NCI-H345 (cell line): Measurements from ENCODE around the gene HCAR1.
"Not testable (repeated sequence)": the region's sequence is repeated elsewhere in the genome, so short reads cannot be mapped to it uniquely, and the experiment has no call there.

Source experiments
- DNase-seq: peaks from one replicate; lab custom pipeline; 2025; lab: John Stamatoyannopoulos, UW

The HCAR1 gene

DNA sequence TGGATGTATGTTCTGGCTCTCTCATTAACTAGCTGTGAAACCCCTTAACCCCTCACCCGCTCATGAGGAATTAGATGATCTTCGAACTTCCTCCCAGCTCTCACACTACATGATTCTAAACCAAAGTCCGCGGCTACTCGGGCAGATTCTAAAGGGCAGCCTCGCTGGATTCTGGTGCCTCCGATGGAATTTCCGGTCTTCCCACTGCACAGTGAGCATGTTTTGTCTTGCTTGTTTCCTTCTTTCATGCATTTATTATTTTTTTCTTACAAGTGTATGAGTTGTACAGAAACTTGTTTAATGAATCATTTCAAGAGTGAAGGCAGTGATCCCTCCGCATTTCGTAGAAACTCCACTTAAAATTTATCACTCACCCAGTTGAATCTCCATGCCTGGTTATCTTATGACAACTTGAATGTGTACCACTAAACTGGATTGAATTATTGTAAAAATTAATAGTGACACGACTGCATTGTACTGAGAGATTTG lies 9.5 kb downstream of the HCAR1 start:
- DNase-seq: no peak

DNA sequence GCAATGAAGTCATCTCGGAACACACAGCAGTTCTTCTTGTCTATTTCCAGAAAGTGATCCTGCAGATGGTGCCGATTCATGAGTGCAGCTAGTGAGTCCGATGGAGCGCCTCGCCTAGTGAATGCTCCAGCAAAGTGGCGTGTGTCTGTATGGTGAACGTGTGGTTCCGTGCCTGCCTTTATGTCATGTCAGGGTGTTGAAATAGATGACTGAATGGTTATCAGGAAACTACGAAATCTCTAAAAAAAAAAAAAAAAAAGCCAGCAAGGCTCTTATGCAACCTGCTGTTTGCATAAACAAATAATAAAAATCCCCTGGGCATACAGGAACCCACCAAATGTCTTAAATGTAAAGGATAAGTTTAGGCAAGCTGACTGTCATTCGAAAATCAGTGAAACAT lies 14.0 kb downstream of the HCAR1 start, which contains the start of gene HCAR3:
HCAR3 (minus strand) TSS at position 154 of the 400 bp plus-strand sequence; CDS start at position 80, 74 bp downstream.
- not testable (repeated sequence) for DNase-seq

DNA sequence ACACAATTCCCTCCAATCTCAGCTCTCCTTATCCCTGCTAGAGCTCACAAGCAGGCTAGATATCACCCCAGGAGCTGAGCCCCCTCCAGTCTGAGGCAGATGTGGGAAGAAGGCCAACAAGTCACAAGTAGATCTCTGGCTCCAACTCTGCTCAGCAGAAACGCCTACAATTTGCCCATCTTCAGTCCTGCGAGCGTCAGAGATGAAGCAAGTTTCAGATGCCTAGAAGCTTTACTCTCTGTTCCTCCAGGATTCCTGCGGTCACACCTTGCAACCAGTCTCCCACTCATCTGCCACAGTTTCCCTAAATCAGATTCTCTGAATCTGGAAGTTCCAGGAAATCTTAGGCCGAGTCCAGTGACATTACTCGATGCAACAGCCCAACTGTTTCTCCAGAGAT lies 15.4 kb downstream of the HCAR1 start:
- DNase-seq: not testable (repeated sequence)

DNA sequence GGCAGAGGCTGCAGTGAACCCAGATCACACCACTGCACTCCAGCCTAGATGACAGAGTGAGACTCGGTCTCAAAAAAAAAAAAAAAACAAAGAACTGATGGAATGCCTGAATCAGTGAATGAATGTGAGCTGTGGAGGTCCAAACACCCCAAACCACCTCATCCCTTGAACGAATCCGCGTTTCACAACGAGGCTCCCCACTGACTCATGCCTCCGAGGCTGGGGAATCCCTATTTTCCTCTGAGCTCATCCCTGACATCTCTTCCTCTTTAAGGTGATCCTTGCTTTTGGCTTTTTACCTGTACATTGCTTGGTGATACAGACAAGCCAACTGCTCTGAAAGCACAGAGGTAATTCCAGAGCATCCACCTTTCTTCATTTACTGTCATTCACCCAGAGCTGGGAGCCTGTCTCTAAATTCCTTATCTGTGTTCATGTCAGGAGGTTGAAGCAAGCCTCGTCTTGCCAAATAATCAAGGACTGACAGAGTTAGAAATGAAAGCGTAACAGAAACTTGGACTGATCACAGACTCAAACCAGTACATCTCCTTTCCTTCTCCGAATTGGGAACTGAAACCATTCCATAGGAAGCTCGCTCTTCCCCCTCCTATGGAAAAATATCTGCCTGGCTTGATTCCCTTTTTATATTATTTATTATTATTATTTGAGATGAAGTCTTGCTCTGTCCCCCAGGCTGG lies 17.0 kb downstream of the HCAR1 start:
- not testable (repeated sequence) for DNase-seq

DNA sequence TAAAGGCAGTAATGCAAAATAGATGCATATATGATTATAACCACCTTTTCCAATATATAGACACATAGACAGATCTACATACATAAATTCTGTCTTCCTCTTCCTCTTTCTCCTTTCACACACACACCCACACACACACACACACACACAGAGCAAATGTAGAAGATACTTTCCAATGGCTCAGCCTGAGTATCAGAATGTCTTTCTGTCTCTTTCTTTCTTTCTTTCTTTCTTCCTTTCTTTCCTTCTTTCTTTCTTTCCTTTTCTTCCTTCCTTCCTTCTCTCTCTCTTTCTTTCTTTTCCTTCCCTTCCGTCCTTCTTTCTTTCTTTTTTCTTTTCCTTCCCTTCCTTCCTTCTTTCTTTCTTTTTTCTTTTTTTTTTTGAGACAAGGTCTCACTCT lies 19.4 kb downstream of the HCAR1 start:
- not testable (repeated sequence) for DNase-seq

DNA sequence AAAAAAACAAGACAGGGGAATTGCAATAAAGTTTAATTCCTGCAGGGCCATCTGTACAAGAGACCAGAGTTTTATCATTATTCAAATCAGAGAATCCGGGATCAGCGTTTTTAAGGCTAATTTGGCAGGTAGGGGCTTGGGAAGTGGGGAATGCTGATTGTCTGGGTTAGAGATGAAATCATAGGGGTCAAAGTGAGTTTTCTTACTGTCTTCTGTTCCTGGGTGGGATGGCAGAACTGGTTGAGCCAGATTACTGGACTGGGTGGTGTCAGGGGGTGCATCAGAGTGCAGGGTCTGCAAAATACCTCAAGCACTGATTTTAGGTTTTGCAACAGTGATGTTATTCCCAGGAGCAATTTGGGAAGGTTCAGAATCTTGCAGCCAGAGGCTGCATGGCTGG lies 20.3 kb downstream of the HCAR1 start:
- not testable (repeated sequence) for DNase-seq

DNA sequence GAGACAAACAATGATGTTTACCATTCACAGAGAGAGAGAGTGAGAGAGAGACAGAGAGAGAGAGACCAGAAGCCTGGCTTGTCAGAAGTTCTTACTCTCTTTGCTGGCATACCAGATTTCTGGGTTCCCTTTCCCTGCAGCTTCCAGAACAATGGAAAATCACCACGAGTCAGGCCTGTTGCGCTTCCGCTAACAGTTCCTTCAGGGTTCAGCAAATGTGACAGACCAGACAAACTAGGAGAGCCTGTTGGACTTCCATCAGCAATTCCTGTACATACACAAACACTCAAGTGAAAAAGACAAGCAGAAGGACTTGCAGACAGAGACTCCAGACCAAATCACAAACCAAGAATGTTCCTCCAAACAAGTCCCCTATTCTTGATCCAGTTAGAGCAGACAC lies 21.4 kb downstream of the HCAR1 start:
- DNase-seq: not testable (repeated sequence)

DNA sequence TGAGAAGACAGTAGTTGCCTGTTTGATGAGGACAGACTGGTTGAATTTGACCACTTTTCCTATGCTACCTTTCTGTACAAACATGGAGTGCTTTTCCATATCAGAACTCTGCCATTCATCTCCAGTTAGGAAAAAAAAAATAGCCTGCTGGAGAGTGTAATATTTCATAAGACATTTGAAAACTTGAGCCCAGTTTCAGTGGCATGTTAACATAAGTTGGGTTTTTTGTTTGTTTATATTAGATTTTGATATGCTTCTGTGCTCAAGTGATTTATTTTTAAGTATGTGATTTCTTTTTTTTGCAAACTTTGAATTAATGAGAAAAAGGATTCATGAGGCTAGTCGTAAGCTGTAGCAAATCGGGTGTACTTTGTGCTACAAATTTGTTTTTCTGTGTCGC lies 26.8 kb downstream of the HCAR1 start:
- not testable (repeated sequence) for DNase-seq

DNA sequence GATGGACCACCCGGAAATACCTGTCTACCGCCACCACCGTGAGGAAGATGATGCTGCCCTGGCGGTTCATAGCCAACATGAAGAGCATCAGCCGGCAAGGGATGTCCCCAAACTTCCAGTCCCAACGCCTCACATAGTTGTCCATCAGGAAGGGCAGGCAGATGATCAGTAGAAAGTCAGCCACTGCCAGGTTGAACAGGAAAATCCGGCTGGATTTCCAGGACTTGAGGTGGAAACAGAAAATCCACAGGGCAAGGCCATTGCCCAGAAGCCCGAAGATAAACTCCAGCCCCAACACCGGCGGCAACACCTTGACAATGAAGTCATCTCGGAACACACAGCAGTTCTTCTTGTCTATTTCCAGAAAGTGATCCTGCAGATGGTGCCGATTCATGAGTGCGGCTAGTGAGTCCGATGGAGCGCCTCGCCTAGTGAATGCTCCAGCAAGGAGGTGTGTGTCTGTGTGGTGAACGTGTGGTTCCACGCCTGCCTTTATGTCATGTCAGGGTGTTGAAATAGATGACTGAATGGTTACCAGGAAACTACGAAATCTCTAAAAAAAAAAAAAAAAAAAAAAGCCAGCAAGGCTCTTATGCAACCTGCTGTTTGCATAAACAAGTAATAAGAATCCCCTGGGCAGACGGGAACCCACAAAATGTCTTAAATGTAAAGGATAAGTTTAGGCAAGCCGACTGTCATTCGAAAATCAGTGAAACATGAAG lies 27.6 kb downstream of the HCAR1 start, which contains the start of gene HCAR2:
HCAR2 (minus strand) TSS at position 468 of the 722 bp plus-strand sequence; CDS start at position 394, 74 bp downstream.
- not testable (repeated sequence) for DNase-seq

DNA sequence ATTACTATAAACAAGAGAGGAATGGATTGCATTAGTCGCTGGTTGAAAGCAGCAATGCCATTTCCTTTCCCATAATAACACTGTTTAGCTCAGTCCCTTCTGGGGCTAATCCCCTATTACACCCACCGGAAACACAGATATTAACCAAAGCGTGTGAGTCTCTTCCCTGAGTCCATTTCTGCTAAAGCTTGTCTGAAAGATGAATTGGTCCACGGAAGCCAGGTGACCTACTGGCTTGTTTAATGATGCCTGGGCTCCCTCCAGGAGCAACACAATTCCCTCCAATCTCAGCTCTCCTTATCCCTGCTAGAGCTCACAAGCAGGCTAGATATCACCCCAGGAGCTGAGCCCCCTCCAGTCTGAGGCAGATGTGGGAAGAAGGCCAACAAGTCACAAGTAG lies 29.2 kb downstream of the HCAR1 start:
- DNase-seq: not testable (repeated sequence)

DNA sequence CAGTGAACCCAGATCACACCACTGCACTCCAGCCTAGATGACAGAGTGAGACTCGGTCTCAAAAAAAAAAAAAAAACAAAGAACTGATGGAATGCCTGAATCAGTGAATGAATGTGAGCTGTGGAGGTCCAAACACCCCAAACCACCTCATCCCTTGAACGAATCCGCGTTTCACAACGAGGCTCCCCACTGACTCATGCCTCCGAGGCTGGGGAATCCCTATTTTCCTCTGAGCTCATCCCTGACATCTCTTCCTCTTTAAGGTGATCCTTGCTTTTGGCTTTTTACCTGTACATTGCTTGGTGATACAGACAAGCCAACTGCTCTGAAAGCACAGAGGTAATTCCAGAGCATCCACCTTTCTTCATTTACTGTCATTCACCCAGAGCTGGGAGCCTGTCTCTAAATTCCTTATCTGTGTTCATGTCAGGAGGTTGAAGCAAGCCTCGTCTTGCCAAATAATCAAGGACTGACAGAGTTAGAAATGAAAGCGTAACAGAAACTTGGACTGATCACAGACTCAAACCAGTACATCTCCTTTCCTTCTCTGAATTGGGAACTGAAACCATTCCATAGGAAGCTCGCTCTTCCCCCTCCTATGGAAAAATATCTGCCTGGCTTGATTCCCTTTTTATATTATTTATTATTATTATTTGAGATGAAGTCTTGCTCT lies 30.5 kb downstream of the HCAR1 start:
- DNase-seq: not testable (repeated sequence)

DNA sequence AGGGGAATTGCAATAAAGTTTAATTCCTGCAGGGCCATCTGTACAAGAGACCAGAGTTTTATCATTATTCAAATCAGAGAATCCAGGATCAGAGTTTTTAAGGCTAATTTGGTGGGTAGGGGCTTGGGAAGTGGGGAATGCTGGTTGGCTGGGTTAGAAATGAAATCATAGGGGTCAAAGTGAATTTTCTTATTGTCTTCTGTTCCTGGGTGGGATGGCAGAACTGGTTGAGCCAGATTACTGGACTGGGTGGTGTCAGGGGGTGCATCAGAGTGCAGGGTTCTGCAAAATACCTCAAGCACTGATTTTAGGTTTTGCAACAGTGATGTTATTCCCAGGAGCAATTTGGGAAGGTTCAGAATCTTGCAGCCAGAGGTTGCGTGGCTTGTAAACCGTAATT lies 33.7 kb downstream of the HCAR1 start:
- DNase-seq: not testable (repeated sequence)

DNA sequence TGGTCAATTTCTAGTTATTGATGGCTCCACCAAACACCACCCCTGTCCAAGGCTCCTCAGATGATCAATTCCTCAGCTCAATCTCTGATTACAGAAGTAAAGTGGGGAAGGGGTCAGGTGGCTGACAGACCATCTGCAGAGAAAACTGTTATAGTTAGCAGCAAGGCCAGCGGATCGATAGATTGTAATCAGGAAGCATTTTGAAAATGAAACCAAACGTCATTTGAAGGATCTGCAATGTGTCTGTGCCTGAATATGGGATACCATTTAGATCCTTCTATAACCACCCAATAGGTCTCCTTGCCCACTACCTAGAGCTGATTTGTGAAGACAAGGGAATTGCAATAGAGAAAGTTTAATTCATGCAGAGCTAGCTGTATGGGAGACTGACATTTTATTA lies 39.1 kb downstream of the HCAR1 start:
- DNase-seq: no peak

DNA sequence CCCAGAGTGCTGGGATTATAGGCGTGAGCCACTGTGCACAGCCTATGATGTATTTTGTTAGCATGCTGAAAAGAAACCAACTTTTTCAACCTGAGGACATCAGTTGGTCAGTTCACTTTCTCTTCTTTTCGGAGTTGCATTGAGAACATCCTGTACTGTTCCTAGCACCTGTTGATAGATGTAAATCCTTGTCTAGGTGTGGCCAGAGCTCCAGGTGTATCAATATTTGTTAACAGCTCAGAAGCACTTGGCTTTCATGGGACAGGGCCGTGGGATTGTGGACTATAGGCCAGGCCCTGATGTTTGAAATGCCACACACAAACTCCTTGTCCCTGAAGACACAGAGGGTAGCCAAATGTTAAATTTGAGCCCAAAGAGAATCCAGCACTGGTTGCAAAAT lies 42.4 kb downstream of the HCAR1 start:
- DNase-seq: no peak

DNA sequence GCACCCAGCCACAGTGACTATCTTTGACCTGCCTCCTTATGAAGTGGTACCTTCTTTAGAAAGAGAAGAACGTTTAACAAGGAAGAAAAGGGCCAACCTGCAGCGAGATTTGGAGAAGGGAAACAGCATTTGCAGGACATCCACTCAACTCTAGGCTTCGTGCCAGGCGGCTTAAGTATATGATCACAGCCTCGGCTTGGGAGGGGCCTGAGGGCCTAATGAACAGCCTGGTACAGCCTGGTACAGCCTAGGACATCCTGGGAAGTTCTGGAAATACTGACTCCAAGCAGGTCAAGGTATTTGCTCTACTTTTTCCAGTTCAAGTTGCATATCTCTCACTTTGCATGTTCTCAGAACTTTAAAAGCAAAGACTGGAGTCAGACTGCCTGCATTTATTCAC lies 43.6 kb downstream of the HCAR1 start:
- peak; percentile 55 for DNase-seq

DNA sequence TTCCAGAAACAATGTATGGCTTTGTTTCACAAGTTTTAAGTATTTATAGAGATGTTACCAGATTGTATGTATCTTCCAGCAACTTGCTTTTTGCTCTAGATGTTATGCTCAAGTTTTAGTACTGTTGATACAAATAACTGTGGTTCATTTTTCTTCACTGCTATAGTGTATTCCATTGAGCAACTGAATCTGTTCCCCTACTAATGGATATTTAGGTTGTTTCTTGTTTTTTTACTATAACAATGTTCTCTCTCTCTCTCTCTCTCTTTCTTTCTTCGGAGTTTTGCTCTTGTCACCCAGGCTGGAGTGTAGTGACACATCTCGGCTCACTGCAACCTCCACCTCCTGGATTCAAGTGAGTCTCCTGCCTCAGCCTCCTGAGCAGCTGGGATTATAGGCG lies 44.1 kb downstream of the HCAR1 start:
- no peak for DNase-seq

DNA sequence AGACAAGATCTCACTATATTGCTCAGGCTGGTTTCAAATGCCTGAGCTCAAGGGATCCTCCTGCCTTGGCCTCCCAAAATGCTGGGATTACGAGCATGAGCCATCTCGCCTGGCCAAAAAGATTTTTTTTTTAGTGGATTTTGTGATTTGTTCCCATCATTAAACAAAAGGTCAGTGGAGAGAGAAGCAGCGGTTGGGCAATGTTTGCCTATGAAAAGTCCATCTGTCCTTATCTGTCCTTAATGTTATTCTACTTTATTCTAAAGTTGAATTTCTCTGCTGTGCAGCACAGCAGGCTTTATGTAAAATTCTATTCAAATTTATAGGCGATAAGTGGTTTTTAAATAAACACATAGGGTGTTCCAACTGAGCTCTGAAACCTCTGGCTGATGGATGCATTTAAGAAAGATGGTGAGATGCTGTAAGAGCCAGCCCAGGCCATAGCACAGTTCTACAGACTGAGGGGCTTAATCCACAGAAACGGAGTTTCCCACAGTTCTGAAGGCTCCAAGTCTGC lies 46.3 kb downstream of the HCAR1 start:
- DNase-seq: no peak

DNA sequence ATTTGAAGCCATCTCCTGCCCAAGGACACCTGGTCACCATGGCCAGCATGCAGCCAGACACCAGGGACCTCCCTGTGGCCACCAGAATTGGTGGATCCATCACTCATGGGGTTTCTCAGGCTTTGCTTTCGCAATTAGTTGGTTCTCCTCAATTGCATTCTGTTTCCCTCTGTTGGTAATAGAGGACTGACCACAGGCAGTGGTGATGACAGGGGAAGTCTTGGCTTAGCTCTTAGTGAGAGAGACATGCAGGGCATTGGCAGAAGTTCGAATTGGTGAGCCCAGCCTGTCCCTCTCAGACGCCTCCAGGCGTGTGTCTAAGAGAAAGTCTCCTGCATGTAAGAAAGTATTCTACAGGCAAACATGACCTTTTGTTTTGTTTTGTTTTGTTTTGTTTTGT lies 48.8 kb downstream of the HCAR1 start:
- DNase-seq: no peak

DNA sequence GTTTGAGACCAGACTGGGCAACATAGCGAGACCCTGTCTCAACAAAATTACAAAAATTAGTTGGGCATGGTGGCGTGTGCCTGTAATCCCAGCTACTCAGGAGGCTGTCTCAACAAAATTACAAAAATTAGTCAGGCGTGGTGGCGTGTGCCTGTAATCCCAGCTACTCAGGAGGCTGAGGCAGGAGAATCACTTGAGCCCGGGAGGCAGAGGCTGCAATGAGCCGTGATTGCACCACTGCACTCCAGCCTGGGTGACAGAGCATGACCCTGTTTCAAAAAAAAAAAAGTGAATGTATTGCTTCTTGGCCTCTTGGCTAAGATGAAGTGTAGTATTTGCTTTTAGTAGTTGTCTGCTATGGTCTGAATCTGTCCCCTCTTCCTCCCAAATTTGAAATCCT lies 49.7 kb downstream of the HCAR1 start:
- DNase-seq: not testable (repeated sequence)

DNA sequence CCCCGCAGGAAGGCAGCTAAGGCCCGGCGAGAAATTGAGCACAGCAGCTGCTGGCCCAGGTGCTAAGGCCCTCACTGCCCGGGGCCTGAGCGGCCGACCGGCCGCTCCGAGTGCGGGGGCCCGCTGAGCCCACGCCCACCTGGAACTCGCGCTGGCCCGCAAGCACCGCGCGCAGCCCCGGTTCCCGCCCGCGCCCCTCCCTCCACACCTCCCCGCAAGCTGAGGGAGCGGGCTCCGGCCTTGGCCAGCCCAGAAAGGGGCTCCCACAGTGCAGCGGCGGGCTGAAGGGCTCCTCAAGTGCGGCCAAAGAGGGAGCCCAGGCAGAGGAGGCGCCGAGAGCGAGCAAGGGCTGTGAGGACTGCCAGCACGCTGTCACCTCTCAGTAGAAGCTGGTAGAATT lies 53.9 kb downstream of the HCAR1 start:
- DNase-seq: not testable (repeated sequence)
